SU-DHL-6 (cell line): ENCODE measurements around the gene CUBN.

Source experiments
- H2AFZ ChIP-seq: fragments of 200-600 bp; sonication (generic); 2 replicates; pipeline ENCODE4 v1.6.1; 2014; ENCODE audit warnings: low read depth, mild to moderate bottlenecking, moderate library complexity, mixed read lengths, antibody characterized with exemption, low read length; ENCODE audit not compliant: severe bottlenecking
- H3F3A ChIP-seq: fragments of 200-600 bp; shearing (Covaris generic); 2 replicates; pipeline ENCODE4 v1.6.0; 2016; ENCODE audit warnings: antibody characterized with exemption, mild to moderate bottlenecking; ENCODE audit not compliant: insufficient read depth
- H3K27ac ChIP-seq: fragments of 200-600 bp; sonication (generic); 2 replicates; pipeline ENCODE4 v1.5.1; 2016; ENCODE audit warnings: low read depth, mild to moderate bottlenecking, low read length, moderate library complexity, mixed read lengths
- H3K27me3 ChIP-seq: fragments of 200-600 bp; sonication (generic), shearing (Covaris generic); 2 replicates; pipeline ENCODE4 v1.6.0; 2014; ENCODE audit warnings: mild to moderate bottlenecking, low read length
- H3K36me3 ChIP-seq: fragments of 200-600 bp; sonication (generic); 2 replicates; pipeline ENCODE4 v1.6.1; 2014; ENCODE audit warnings: mild to moderate bottlenecking, low read length, mixed read lengths
- H3K4me2 ChIP-seq: fragments of 300-600, 200-600 bp; shearing (Covaris generic), sonication (generic); 2 replicates; pipeline ENCODE4 v1.6.0; 2014; ENCODE audit warnings: low read length, low read depth, mild to moderate bottlenecking; ENCODE audit not compliant: poor library complexity, severe bottlenecking
- H3K4me3 ChIP-seq: fragments of 200-600 bp; sonication (generic); 2 replicates; pipeline ENCODE4 v1.5.1; 2014; ENCODE audit warnings: antibody characterized with exemption, low read length, mild to moderate bottlenecking, mixed read lengths; ENCODE audit not compliant: insufficient read depth, poor library complexity, severe bottlenecking
- H3K79me2 ChIP-seq: fragments of 200-600 bp; sonication (generic); 2 replicates; pipeline ENCODE4 v1.6.1; 2014; ENCODE audit warnings: mild to moderate bottlenecking, low read length, moderate library complexity; ENCODE audit not compliant: insufficient read depth
- H3K9ac ChIP-seq: fragments of 200-600 bp; sonication (generic); 2 replicates; pipeline ENCODE4 v1.7.0; 2014; ENCODE audit warnings: mild to moderate bottlenecking, low read length
- H3K9me2 ChIP-seq: fragments of 200-600 bp; sonication (generic); replicated peaks from 2 replicates; pipeline ENCODE4 v1.6.1; 2014; ENCODE audit warnings: low read length; ENCODE audit not compliant: insufficient read depth
- H3K9me3 ChIP-seq: fragments of 200-600 bp; sonication (generic); 2 replicates; pipeline ENCODE4 v1.6.1; 2014; ENCODE audit warnings: low read length, mixed read lengths; ENCODE audit not compliant: insufficient read depth
- H4K20me1 ChIP-seq: fragments of 200-600 bp; sonication (generic); 2 replicates; pipeline ENCODE4 v1.6.1; 2014; ENCODE audit warnings: low read depth, mild to moderate bottlenecking, antibody characterized with exemption, low read length, moderate library complexity, mixed read lengths
- CTCF ChIP-seq: fragments of 200-600 bp; sonication (generic); IDR thresholded peaks from one replicate; pipeline ENCODE4 v1.5.1; 2017; ENCODE audit warnings: antibody characterized with exemption, mild to moderate bottlenecking, low read length, moderate library complexity; ENCODE audit not compliant: insufficient read depth, poor library complexity, severe bottlenecking
- EZH2phosphoT487 ChIP-seq: fragments of 200-600 bp; sonication (generic), shearing (Covaris generic); conservative IDR thresholded peaks from 2 replicates; pipeline ENCODE4 v1.6.1; 2018; ENCODE audit warnings: mild to moderate bottlenecking, antibody characterized with exemption, low read length, moderate library complexity, mixed read lengths

The CUBN gene

GRCh38 chr10:16820018-16820417, 309.6 kb downstream of the CUBN start:
- Histone ChIP-seq H3K36me3 (no peaks in the 10 kb centered on the region), H3K9me3 (peaks cover 19% of the 10 kb centered on the region; the same call in 1 of the 2 replicates), H3K4me2 (no peak overlapping the region), H3K4me3 (no peak overlapping the region), H3F3A (no peaks in the 10 kb centered on the region), H3K27ac (no peak overlapping the region), H3K27me3 (no peaks in the 10 kb centered on the region), H2AFZ (no peak overlapping the region), H4K20me1 (no peaks in the 10 kb centered on the region), H3K9me2 (no peaks in the 10 kb centered on the region), H3K79me2 (peaks cover 19% of the 10 kb centered on the region), H3K9ac (no peak overlapping the region)
- no peak for TF ChIP-seq CTCF
- TF ChIP-seq EZH2phosphoT487 = no peak

- H2AFZ ChIP-seq = peak overlapping the region; percentile 50
- H4K20me1 ChIP-seq = no peaks in the 10 kb centered on the region
- H3K4me3 ChIP-seq = no peak overlapping the region
- no peaks in the 10 kb centered on the region for H3K9me2 ChIP-seq
- H3K36me3 ChIP-seq = no peaks in the 10 kb centered on the region
- no peaks in the 10 kb centered on the region for H3F3A ChIP-seq
- H3K79me2 ChIP-seq = peaks cover 25% of the 10 kb centered on the region
- H3K4me2 ChIP-seq = no peak overlapping the region
- peaks cover 19% of the 10 kb centered on the region; the same call in 1 of the 2 replicates for H3K9me3 ChIP-seq
- no peaks in the 10 kb centered on the region for H3K27me3 ChIP-seq
- no peak overlapping the region for H3K9ac ChIP-seq
- TF ChIP-seq EZH2phosphoT487 = no peak
- no peak for TF ChIP-seq CTCF
- H3K27ac ChIP-seq = no peak overlapping the region
These were observed 310.2 kb downstream of the CUBN start for GRCh38 chr10:16819436-16819835.

GRCh38 chr10:16819026-16819425, 310.6 kb downstream of the CUBN start:
- Histone ChIP-seq H3K9me3 (peaks cover 19% of the 10 kb centered on the region; the same call in 1 of the 2 replicates), H3F3A (no peaks in the 10 kb centered on the region), H3K4me3 (no peak overlapping the region), H3K79me2 (peaks cover 28% of the 10 kb centered on the region), H3K4me2 (no peak overlapping the region), H3K36me3 (no peaks in the 10 kb centered on the region), H3K27me3 (no peaks in the 10 kb centered on the region), H2AFZ (peak overlapping the region; percentile 50), H4K20me1 (no peaks in the 10 kb centered on the region), H3K27ac (no peak overlapping the region), H3K9ac (no peak overlapping the region), H3K9me2 (no peaks in the 10 kb centered on the region)
- TF ChIP-seq CTCF (no peak), EZH2phosphoT487 (no peak)
